GM15510 (cell line): Measurements from ENCODE around the gene ARR3.

Experiments
- POLR2A ChIP-seq: IDR thresholded peaks from 3 replicates; pipeline ENCODE4 v1.6.1; 2011; ENCODE audit warnings: borderline replicate concordance; ENCODE audit not compliant: insufficient read length; ENCODE audit errors: extremely low read depth

The ARR3 gene

GRCh38 chrX:70324326-70324725, 56.2 kb downstream of the ARR3 start:
- TF ChIP-seq POLR2A: no peak

- no peak for TF ChIP-seq POLR2A
Measured at GRCh38 chrX:70331161-70331560, 63.0 kb downstream of the ARR3 start.
